Skeletal muscle satellite cell (primary cell): ENCODE data around the gene SPON1.
"Not testable (repeated sequence)": the region's sequence is repeated elsewhere in the genome, so short reads cannot be mapped to it uniquely, and the experiment has no call there.

Source experiments
- H3K27me3 ChIP-seq: 2 replicates; pipeline ENCODE4 v1.7.0; 2013; ENCODE audit warnings: low read length; ENCODE audit not compliant: control insufficient read depth, insufficient read depth
- H3K36me3 ChIP-seq: 2 replicates; pipeline ENCODE4 v1.7.0; 2013; ENCODE audit warnings: mild to moderate bottlenecking, control low read depth, low read length; ENCODE audit not compliant: insufficient read depth
- H3K4me1 ChIP-seq: 2 replicates; pipeline ENCODE4 v1.7.0; 2013; ENCODE audit warnings: low read length; ENCODE audit not compliant: control insufficient read depth, insufficient read depth
- H3K4me2 ChIP-seq: 2 replicates; pipeline ENCODE4 v1.7.0; 2013; ENCODE audit warnings: mild to moderate bottlenecking, low read length
- H3K4me3 ChIP-seq: 2 replicates; pipeline ENCODE4 v1.7.0; 2013; ENCODE audit warnings: low read length
- H3K9ac ChIP-seq: 2 replicates; pipeline ENCODE4 v1.7.0; 2013; ENCODE audit warnings: mild to moderate bottlenecking, low read depth, low read length, moderate library complexity
- H3K9me3 ChIP-seq: replicated peaks from 2 replicates; pipeline ENCODE4 v1.7.0; 2013; ENCODE audit warnings: mild to moderate bottlenecking, control low read depth, low read length

Gene SPON1

DNA sequence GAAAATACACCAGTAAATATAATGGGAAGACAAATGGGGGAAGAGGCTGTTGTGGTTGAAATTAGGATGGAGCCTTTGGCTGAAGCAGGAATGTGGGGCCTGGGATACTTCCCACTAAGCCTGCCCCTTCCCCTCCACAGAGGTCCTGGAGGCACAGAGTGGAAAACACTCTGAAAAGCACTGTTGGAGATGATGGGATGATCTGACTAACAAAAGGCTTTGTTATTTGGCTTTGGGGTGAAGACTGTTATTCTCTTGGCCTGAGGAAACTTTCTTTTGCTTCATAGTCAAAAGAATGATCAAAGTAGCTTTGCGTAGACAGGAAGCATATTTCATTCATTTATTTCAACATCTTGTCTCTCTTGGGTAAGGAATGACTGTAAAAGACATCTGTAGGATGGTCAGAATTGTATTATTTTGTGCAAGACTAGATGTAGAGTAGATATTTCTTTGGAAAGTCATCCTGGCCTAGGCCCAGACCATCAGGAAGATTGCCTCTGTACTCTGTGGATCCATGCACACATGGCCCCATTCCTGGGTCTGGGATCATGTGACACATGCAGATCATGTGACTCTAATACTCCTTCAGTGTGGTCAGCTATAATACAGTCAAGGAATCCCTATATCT lies 111.4 kb downstream of the SPON1 start:
- Histone ChIP-seq H3K9ac (no peak overlapping the region), H3K4me2 (no peak overlapping the region), H3K4me1 (no peaks in the 10 kb centered on the region), H3K36me3 (no peaks in the 10 kb centered on the region), H3K27me3 (no peaks in the 10 kb centered on the region), H3K9me3 (no peaks in the 10 kb centered on the region), H3K4me3 (no peak overlapping the region)

DNA sequence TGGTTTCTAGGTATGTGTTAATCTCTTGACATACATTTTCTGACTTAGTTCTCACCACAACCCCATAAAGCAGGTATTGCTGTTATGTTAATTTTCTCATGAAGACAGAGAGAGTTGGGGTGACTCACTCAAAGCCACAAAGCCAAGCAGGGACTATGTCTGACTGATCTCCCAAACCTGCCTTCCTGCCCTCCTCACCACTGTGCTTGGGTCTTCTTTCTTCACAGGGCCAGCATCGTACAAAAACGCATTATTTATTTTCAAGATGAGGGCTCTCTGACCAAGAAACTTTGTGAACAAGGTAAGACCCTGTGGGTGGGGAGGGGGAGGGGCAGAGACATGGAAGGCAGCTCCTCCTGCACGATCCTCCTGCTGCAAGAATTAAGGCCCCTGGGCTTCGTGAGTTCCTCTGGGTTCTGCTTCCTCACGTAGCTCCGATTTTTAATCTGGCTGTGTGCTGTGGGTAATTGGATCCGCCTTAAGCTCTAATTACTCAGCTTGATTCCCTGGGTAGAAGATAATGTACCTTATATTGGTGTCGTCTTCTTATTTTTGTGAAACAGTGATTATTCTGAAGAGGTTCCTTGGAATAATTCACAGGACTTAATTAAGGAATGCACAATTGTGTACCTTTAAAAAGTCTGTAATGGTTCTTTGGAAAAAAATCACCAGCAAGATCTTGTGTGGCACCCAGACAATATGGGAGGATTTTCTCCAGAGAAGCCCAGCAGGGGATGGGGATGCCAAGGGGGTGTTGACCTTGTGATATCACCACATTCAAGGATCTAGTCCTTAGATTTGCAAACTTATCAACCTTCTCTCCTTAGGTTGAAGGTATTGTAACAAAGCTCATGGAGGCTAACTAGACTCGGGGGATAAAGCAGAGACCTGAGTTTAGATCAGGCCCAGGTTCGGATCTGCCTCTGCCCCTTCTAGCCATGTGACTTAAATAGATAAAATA lies 112.9 kb downstream of the SPON1 start:
- Histone ChIP-seq H3K9ac (no peak overlapping the region), H3K36me3 (no peaks in the 10 kb centered on the region), H3K27me3 (no peaks in the 10 kb centered on the region), H3K9me3 (no peaks in the 10 kb centered on the region), H3K4me3 (no peak overlapping the region), H3K4me2 (no peak overlapping the region), H3K4me1 (no peaks in the 10 kb centered on the region)

DNA sequence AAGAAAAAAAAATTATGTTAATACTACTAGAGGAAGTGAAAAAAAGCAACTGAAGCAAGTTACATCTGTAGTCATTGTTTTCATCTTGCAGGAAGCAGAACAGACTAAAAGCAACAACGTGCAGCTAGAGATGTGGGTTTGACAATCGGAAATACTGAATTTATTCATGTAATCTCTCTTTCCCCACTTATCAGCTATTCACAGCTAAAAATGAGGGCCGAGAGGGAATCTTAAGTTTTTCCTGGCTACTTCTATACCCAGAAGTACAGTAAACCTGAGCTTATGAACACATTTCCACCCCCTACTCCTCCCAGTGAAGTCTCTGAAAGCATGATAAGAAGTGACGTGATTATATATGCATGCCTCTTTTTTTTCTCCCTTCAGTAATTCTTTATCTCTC lies 116.5 kb downstream of the SPON1 start:
- H3K4me3 ChIP-seq = no peak overlapping the region
- no peaks in the 10 kb centered on the region for H3K4me1 ChIP-seq

DNA sequence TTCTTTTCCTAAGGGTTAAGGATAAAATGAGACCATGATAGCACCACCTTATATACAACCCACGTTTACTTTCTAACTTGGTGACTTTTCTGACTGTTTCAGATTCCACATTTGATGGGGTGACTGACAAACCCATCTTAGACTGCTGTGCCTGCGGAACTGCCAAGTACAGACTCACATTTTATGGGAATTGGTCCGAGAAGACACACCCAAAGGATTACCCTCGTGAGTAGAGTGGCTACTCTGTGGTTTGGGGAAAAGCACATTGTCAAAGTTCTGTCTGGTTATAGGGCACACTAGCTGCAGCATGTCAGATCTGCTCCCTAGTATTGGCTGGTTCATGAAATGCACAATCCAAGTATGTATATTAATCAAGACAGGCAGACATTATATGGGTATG lies 117.3 kb downstream of the SPON1 start:
- Histone ChIP-seq H3K4me2 (no peak overlapping the region), H3K9ac (no peak overlapping the region), H3K36me3 (no peaks in the 10 kb centered on the region), H3K4me3 (no peak overlapping the region), H3K27me3 (peaks cover 6% of the 10 kb centered on the region), H3K9me3 (no peaks in the 10 kb centered on the region), H3K4me1 (no peaks in the 10 kb centered on the region)

More for the DNA sequence above, 116.5 kb downstream of the SPON1 start:
- Histone ChIP-seq H3K9me3 (no peaks in the 10 kb centered on the region), H3K36me3 (no peaks in the 10 kb centered on the region), H3K4me2 (no peak overlapping the region), H3K27me3 (peaks cover 6% of the 10 kb centered on the region), H3K9ac (no peak overlapping the region)

DNA sequence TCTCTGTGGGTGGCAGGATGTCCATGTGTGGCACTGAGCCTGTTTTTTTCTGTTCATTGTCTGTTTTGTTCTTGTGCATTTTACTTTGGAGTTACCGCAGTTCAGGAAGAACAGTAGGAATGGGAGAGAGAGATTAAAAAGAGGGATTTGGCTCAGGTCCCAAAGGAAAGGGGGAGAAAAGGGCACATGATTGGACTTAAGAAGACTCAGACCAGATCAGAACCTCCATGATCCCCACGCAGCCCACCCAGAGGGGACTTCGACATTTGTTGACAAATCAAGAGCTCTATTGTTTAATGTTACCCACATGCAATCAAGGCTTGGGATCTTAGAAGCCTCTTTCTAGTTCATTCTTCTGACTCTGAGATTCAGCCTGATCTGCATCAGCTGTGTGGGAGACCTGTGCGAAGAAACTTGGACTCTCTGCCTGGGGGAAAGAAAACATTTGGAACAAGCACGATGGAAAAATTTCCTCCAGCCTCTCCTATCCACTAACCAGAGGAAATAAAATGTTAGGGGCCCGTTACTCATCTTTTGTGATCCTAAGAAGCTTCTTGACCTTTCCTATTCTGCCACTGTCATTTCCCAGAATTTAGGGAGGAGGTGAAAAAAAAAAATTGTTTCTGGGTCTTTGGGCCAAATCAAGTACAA lies 119.2 kb downstream of the SPON1 start:
- H3K9me3 ChIP-seq = no peaks in the 10 kb centered on the region
- H3K9ac ChIP-seq = no peak overlapping the region
- H3K4me1 ChIP-seq = no peaks in the 10 kb centered on the region
- H3K27me3 ChIP-seq = peaks cover 6% of the 10 kb centered on the region
- no peaks in the 10 kb centered on the region for H3K36me3 ChIP-seq
- H3K4me3 ChIP-seq = no peak overlapping the region
- no peak overlapping the region for H3K4me2 ChIP-seq

DNA sequence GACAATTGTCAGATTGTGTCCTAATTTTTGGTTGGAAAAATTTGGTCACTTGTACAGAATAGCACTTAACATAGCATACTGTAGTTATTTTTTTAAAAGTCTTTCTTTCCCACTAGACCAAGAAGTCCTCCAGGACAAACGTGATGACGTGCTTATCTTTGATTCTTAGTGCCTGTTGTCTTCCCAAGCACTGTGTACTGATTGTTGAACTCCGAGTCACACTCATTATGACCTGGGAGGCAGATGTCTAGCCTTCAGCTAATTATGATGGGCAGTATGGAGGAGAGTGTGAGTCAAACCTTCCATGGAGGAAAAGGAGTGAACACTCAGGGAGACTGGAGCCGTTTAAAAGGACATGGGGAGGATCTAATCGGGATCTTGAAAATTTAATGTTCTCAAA lies 119.8 kb downstream of the SPON1 start:
- H3K4me2 ChIP-seq = no peak overlapping the region
- no peaks in the 10 kb centered on the region for H3K36me3 ChIP-seq
- no peak overlapping the region for H3K4me3 ChIP-seq
- peaks cover 6% of the 10 kb centered on the region for H3K27me3 ChIP-seq
- no peaks in the 10 kb centered on the region for H3K4me1 ChIP-seq
- H3K9me3 ChIP-seq = no peaks in the 10 kb centered on the region
- no peak overlapping the region for H3K9ac ChIP-seq

DNA sequence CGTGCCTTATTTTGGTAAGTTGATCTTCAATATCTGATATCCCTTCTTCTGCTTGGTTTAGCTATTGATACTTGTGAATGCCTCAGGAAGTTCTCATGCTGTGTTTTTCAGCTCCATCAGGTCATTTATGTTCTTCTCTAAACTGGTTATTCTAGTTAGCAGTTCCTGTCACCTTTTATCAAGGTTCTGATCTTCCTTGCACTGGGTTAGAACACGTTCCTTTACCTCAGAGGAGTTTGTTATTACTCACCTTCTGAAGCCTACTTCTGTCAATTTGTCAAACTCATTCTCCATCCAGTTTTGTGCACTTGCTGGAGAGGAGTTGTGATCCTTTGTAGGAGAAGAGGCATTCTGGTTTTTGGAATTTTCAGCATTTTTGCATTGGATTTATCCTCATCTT lies 126.3 kb downstream of the SPON1 start:
- not testable (repeated sequence) for H3K4me1 ChIP-seq, H3K9ac ChIP-seq, H3K36me3 ChIP-seq, H3K4me2 ChIP-seq, H3K9me3 ChIP-seq, H3K4me3 ChIP-seq
- H3K27me3 ChIP-seq = peaks cover 16% of the 10 kb centered on the region

DNA sequence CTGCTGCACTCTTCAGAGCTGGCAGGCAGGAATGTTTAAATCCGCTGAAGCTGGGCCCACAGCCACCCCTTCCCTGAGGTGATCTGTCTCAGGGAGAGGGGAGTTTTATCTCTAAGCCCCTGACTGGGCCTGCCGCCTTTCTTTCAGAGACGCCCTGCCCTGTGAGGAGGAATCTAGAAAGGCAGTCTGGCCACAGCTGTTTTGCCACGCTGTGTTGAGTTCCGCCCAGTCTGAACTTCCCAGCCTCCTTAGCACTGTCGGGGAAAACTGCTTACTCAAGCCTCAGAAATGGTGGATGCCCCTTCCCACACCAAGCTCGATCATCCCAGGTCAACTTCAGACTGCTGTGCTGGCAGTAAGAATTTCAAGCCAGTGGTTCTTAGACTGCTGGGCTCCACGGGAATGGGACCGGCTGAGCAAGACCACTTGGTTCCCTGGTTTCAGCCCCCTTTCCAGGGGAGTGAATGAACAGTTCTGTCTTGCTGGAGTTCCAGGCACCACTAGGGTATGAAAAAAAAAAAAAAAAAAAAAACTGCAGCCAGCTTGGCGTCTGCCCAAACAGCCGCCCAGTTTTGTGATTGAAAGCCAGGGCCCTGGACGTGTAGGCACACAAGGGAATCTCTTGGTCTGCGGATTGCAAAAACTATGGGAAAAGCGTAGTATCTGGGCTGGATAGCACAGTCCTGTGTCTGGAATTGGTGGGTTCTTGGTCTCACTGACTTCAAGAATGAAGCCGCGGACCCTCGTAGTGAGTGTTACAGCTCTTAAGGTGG lies 127.4 kb downstream of the SPON1 start:
- Histone ChIP-seq H3K4me1 (no peaks in the 10 kb centered on the region), H3K9me3 (no peaks in the 10 kb centered on the region), H3K4me3 (no peak overlapping the region), H3K9ac (no peak overlapping the region), H3K27me3 (peaks cover 16% of the 10 kb centered on the region), H3K36me3 (no peaks in the 10 kb centered on the region), H3K4me2 (no peak overlapping the region)

DNA sequence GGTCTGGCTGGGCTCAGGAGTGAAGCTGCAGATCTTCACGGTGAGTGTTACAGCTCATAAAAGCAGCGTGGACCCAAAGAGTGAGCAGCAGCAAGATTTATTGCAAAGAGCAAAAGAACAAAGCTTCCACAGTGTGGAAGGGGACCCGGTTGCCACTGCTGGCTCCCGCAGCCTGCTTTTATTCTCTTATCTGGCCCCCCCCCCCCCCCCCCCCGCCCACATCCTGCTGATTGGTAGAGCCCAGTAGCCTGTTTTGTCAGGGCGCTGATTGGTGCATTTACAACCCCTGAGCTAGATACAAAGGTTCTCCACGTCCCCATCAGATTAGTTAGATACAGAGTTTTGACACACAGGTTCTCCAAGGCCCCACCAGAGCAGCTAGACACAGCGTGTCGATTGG lies 128.1 kb downstream of the SPON1 start:
- not testable (repeated sequence) for H3K9me3 ChIP-seq, H3K9ac ChIP-seq, H3K4me1 ChIP-seq, H3K36me3 ChIP-seq, H3K4me3 ChIP-seq, H3K4me2 ChIP-seq
- peaks cover 16% of the 10 kb centered on the region for H3K27me3 ChIP-seq

DNA sequence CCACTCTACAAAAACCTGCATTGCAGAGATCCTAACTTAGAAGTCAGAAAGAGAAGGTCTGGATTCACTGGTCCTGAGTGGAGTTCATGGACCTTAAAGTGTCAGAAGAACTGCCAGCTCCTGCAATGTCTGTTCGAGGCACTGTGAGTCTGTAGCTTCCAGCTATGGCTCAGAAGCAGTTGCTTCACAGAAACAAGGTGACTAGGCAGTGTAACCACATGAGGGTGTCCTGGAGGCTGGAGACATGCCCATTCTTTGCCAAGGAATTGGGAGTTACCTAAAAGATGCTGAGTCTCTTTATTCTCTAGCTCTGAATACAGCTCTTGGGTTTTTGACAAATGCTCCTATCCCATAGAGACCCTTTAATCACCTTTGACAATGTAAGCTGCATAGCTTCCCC lies 130.5 kb downstream of the SPON1 start:
- Histone ChIP-seq H3K4me2 (no peak overlapping the region), H3K36me3 (no peaks in the 10 kb centered on the region), H3K4me1 (no peaks in the 10 kb centered on the region), H3K27me3 (peaks cover 16% of the 10 kb centered on the region), H3K9me3 (no peaks in the 10 kb centered on the region), H3K9ac (no peak overlapping the region), H3K4me3 (no peak overlapping the region)

DNA sequence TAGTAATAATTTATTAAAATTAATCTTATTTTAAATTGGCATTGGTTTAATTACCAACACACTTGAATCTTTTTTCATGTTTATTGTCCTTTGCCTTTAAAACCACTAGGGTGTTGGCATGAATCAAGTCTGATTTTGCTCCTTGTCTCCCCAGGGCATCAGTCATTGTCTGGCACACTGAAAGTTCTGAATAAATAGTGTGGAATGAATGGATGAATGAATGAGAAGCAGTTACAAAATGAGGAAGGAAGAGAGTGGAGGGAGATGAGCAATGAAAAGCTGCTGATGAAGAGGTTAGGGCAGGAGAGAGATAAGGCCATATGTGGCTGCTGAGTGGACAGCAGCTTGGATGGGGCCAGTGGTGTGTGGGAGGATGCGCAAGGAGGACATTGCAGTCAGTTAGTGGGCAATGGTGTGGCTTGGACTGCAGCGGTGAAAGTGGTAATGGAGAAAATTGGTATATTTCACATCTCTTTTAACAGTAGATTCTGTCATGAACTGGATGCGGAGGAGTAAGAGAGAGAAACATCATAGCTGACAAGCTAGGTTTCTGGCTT lies 132.0 kb downstream of the SPON1 start:
- no peaks in the 10 kb centered on the region for H3K36me3 ChIP-seq
- no peaks in the 10 kb centered on the region for H3K9me3 ChIP-seq
- no peak overlapping the region for H3K9ac ChIP-seq
- no peak overlapping the region for H3K4me2 ChIP-seq
- no peak overlapping the region for H3K4me3 ChIP-seq
- H3K4me1 ChIP-seq = no peaks in the 10 kb centered on the region
- H3K27me3 ChIP-seq = peaks cover 10% of the 10 kb centered on the region
